MM.1S (cell line): Measurements from ENCODE around the gene CPT1A.

Experiments used
- DNase-seq: peaks from one replicate; pipeline ENCODE4 v3.0.0-alpha.2; 2015
- H2AFZ ChIP-seq: fragments of 300-600 bp; sonication (generic); 2 replicates; pipeline ENCODE4 v1.6.0; 2016; ENCODE audit warnings: antibody characterized with exemption, low read length
- H3F3A ChIP-seq: fragments of 300-600 bp; sonication (generic); 2 replicates; pipeline ENCODE4 v1.6.1; 2016; ENCODE audit warnings: mild to moderate bottlenecking, antibody characterized with exemption, low read length, moderate library complexity, mixed read lengths; ENCODE audit not compliant: insufficient read depth
- H3K27ac ChIP-seq: fragments of 300-600 bp; sonication (generic); 2 replicates; pipeline ENCODE4 v1.5.1; 2016; ENCODE audit warnings: mild to moderate bottlenecking, low read length
- H3K27me3 ChIP-seq: fragments of 300-600 bp; sonication (generic); replicated peaks from 2 replicates; pipeline ENCODE4 v1.6.0; 2016; ENCODE audit warnings: low read length; ENCODE audit not compliant: insufficient read depth
- H3K36me3 ChIP-seq: fragments of 300-600 bp; sonication (generic); replicated peaks from 2 replicates; pipeline ENCODE4 v1.6.1; 2016; ENCODE audit warnings: mild to moderate bottlenecking, low read length, mixed read lengths; ENCODE audit not compliant: insufficient read depth
- H3K4me1 ChIP-seq: fragments of 300-600 bp; sonication (generic); 2 replicates; pipeline ENCODE4 v1.6.1; 2016; ENCODE audit warnings: low read length, mixed read lengths
- H3K4me2 ChIP-seq: fragments of 300-600 bp; sonication (generic); 2 replicates; pipeline ENCODE4 v1.6.0; 2016; ENCODE audit warnings: low read depth, low read length
- H3K4me3 ChIP-seq: fragments of 300-600 bp; sonication (generic); 2 replicates; pipeline ENCODE4 v1.5.1; 2016; ENCODE audit warnings: low read length, mixed read lengths
- H3K79me2 ChIP-seq: fragments of 300-600 bp; sonication (generic); 2 replicates; pipeline ENCODE4 v1.6.1; 2016; ENCODE audit warnings: mixed run types, low read length, mixed read lengths
- H3K9ac ChIP-seq: fragments of 300-600 bp; sonication (generic); 2 replicates; pipeline ENCODE4 v1.6.1; 2016; ENCODE audit warnings: low read length, mixed read lengths
- H3K9me2 ChIP-seq: fragments of 300-600 bp; sonication (generic); replicated peaks from 2 replicates; pipeline ENCODE4 v1.6.1; 2016; ENCODE audit warnings: mild to moderate bottlenecking, low read length, mixed read lengths; ENCODE audit not compliant: insufficient read depth
- H3K9me3 ChIP-seq: fragments of 300-600 bp; sonication (generic); replicated peaks from 2 replicates; pipeline ENCODE4 v1.6.1; 2016; ENCODE audit warnings: mild to moderate bottlenecking, low read length, mixed read lengths; ENCODE audit not compliant: insufficient read depth
- H4K20me1 ChIP-seq: fragments of 300-600 bp; sonication (generic); 2 replicates; pipeline ENCODE4 v1.6.1; 2016; ENCODE audit warnings: mild to moderate bottlenecking, low read length, moderate library complexity, mixed read lengths; ENCODE audit not compliant: insufficient read depth
- CTCF ChIP-seq: fragments of 300-600 bp; sonication (generic); IDR thresholded peaks from 2 replicates; pipeline ENCODE4 v1.5.1; 2016; ENCODE audit warnings: antibody characterized with exemption, low read length, mixed read lengths
- EZH2 ChIP-seq: fragments of 300-600 bp; sonication (generic); optimal IDR thresholded peaks from 2 replicates; pipeline ENCODE3; 2017; ENCODE audit warnings: low read depth, mild to moderate bottlenecking, antibody characterized with exemption, low read length, mixed read lengths
- EZH2phosphoT487 ChIP-seq: fragments of 300-600 bp; sonication (generic); IDR thresholded peaks from 2 replicates; pipeline ENCODE4 v1.6.1; 2018; ENCODE audit warnings: antibody characterized with exemption, low read length

Gene CPT1A

GRCh38 chr11:68854273-68854958, 12.7 kb upstream of the CPT1A start:
- Histone ChIP-seq H3K4me3 (no peak overlapping the region), H3K9ac (no peak overlapping the region), H3K4me2 (no peak overlapping the region), H3K9me2 (no peaks in the 10 kb centered on the region), H3K9me3 (no peaks in the 10 kb centered on the region), H3K36me3 (no peaks in the 10 kb centered on the region), H3F3A (no peaks in the 10 kb centered on the region), H3K27ac (no peak overlapping the region), H3K27me3 (peaks cover 21% of the 10 kb centered on the region), H3K4me1 (no peaks in the 10 kb centered on the region), H3K79me2 (no peaks in the 10 kb centered on the region), H4K20me1 (no peaks in the 10 kb centered on the region), H2AFZ (no peak overlapping the region)
- TF ChIP-seq EZH2 (no peak), CTCF (no peak), EZH2phosphoT487 (no peak)
- no peak for DNase-seq

- Histone ChIP-seq H2AFZ (no peak overlapping the region), H3K9ac (no peak overlapping the region), H3F3A (no peaks in the 10 kb centered on the region), H3K4me2 (no peak overlapping the region), H3K27me3 (peaks cover 21% of the 10 kb centered on the region), H3K9me2 (no peaks in the 10 kb centered on the region), H3K4me1 (no peaks in the 10 kb centered on the region), H3K79me2 (no peaks in the 10 kb centered on the region), H4K20me1 (no peaks in the 10 kb centered on the region), H3K27ac (no peak overlapping the region), H3K4me3 (no peak overlapping the region), H3K9me3 (no peaks in the 10 kb centered on the region), H3K36me3 (no peaks in the 10 kb centered on the region)
- TF ChIP-seq EZH2, result no peak
- DNase-seq, result no peak
Observed at GRCh38 chr11:68852628-68853027, 10.9 kb upstream of the CPT1A start.

GRCh38 chr11:68848429-68848828, 6.7 kb upstream of the CPT1A start:
- H3K36me3 ChIP-seq, result no peaks in the 10 kb centered on the region
- H3K9ac ChIP-seq, result no peak overlapping the region
- H3K9me3 ChIP-seq, result no peaks in the 10 kb centered on the region
- no peak for DNase-seq
- no peaks in the 10 kb centered on the region for H3K4me1 ChIP-seq
- no peak overlapping the region for H3K4me3 ChIP-seq
- TF ChIP-seq CTCF (no peak), EZH2phosphoT487 (no peak), EZH2 (no peak)
- H3K9me2 ChIP-seq, result no peaks in the 10 kb centered on the region
- no peaks in the 10 kb centered on the region for H3K27me3 ChIP-seq
- no peak overlapping the region for H2AFZ ChIP-seq
- peaks cover 9% of the 10 kb centered on the region for H3F3A ChIP-seq
- H4K20me1 ChIP-seq, result no peaks in the 10 kb centered on the region
- H3K4me2 ChIP-seq, result no peak overlapping the region
- H3K27ac ChIP-seq, result no peak overlapping the region
- H3K79me2 ChIP-seq, result no peaks in the 10 kb centered on the region

- no peak overlapping the region for H3K27ac ChIP-seq
- no peak for DNase-seq
- H3K79me2 ChIP-seq, result peaks cover 1% of the 10 kb centered on the region; the same call in 1 of the 2 replicates
- H3K4me3 ChIP-seq, result no peak overlapping the region
- no peaks in the 10 kb centered on the region for H3K9me2 ChIP-seq
- TF ChIP-seq EZH2 (no peak), CTCF (no peak), EZH2phosphoT487 (no peak)
- no peaks in the 10 kb centered on the region for H3K36me3 ChIP-seq
- no peak overlapping the region for H3K4me2 ChIP-seq
- peaks cover 19% of the 10 kb centered on the region for H3F3A ChIP-seq
- no peaks in the 10 kb centered on the region for H3K9me3 ChIP-seq
- H3K27me3 ChIP-seq, result no peaks in the 10 kb centered on the region
- no peak overlapping the region for H2AFZ ChIP-seq
- H3K9ac ChIP-seq, result no peak overlapping the region
- H3K4me1 ChIP-seq, result peaks cover 5% of the 10 kb centered on the region; the same call in 1 of the 2 replicates
- H4K20me1 ChIP-seq, result no peaks in the 10 kb centered on the region
Observed at GRCh38 chr11:68847395-68847794, 5.7 kb upstream of the CPT1A start.
